H1 (cell line): ENCODE data around the gene WDR11. TPM values are rescaled to one million over a fixed set of nuclear protein-coding genes. Genes with fewer than 3 reads are reported as not detected.
"Not testable (repeated sequence)": the region's sequence is repeated elsewhere in the genome, so short reads cannot be mapped to it uniquely, and the experiment has no call there.

Experiments
- CTCF ChIA-PET: fragments of 300-600 bp; sonication (Branson Sonifier 250); formaldehyde crosslinking; loops from one replicate; lab custom pipeline; 2021; ENCODE audit not compliant: partially characterized antibody; lab: Charles Lee
- POLR2A ChIA-PET: fragments of 300-600 bp; sonication (Branson Sonifier 250); formaldehyde crosslinking; loops from one replicate; lab custom pipeline; 2021; ENCODE audit warnings: inconsistent platforms; ENCODE audit not compliant: partially characterized antibody; lab: Charles Lee
- DNase-seq, 2 experiments: peaks; one replicate each; pipeline versions ENCODE4 v3.0.0 to v3.0.0-alpha.2; 2010 to 2022; ENCODE audit warnings: low spot score in 2 of 2, low read depth in 1 of 2, mixed read lengths in 1 of 2
- FAIRE-seq: peaks from 2 replicates; lab custom pipeline; 2011; peaks lifted over from hg19 to GRCh38; lab: Jason Lieb, UNC
- H2AFZ ChIP-seq: 2 replicates; pipeline ENCODE4 v1.8.1; 2012; ENCODE audit warnings: low read length, inconsistent platforms
- H2AK5ac ChIP-seq: 2 replicates; pipeline ENCODE4 v1.6.1; 2013; ENCODE audit warnings: low read depth, low read length
- H2BK120ac ChIP-seq: replicated peaks from 2 replicates; pipeline ENCODE3; 2013; ENCODE audit warnings: low read depth, low read length, inconsistent platforms
- H2BK12ac ChIP-seq: 2 replicates; pipeline ENCODE4 v1.6.1; 2013; ENCODE audit warnings: low read depth, low read length
- H2BK15ac ChIP-seq: 2 replicates; pipeline ENCODE4 v1.6.1; 2013; ENCODE audit warnings: low read length
- H2BK20ac ChIP-seq: 2 replicates; pipeline ENCODE4 v1.6.1; 2013; ENCODE audit warnings: low read length
- H2BK5ac ChIP-seq: 2 replicates; pipeline ENCODE4 v1.6.1; 2013; ENCODE audit warnings: low read depth, low read length
- H3K14ac ChIP-seq: 2 replicates; pipeline ENCODE4 v1.6.1; 2013; ENCODE audit warnings: inconsistent platforms; ENCODE audit not compliant: insufficient read length
- H3K18ac ChIP-seq: 2 replicates; pipeline ENCODE4 v1.6.1; 2013; ENCODE audit warnings: low read length; ENCODE audit errors: extremely low read depth
- H3K23ac ChIP-seq: 2 replicates; pipeline ENCODE4 v1.6.1; 2013; ENCODE audit warnings: inconsistent platforms; ENCODE audit not compliant: insufficient read length
- H3K23me2 ChIP-seq: 2 replicates; pipeline ENCODE4 v1.6.1; 2013; ENCODE audit warnings: low read depth, low read length
- H3K27ac ChIP-seq: 2 replicates; pipeline ENCODE4 v1.6.1; 2011; ENCODE audit warnings: low read depth, low read length, inconsistent platforms
- H3K27me3 ChIP-seq, 4 experiments: replicated peaks in 1 of 4; 1 replicate in 1 of 4; 2 replicates in 3 of 4; pipeline versions ENCODE4 v1.6.1 to v1.8.1; 2011 to 2013; ENCODE audit warnings: low read length in 3 of 4, mild to moderate bottlenecking in 3 of 4, inconsistent platforms in 2 of 4, mixed read lengths in 2 of 4, moderate library complexity in 1 of 4; ENCODE audit not compliant: control insufficient read depth in 3 of 4, insufficient read depth in 3 of 4; ENCODE audit errors: extremely low read depth in 1 of 4
- H3K36me3 ChIP-seq, 4 experiments: 2 replicates each; pipeline versions ENCODE4 v1.6.1 to v1.8.1; 2011 to 2013; ENCODE audit warnings: mild to moderate bottlenecking in 4 of 4, low read length in 3 of 4, moderate library complexity in 2 of 4, control low read depth in 1 of 4, inconsistent platforms in 1 of 4; ENCODE audit not compliant: insufficient read depth in 4 of 4, control insufficient read depth in 2 of 4
- H3K4ac ChIP-seq: replicated peaks from 2 replicates; pipeline ENCODE3; 2013; ENCODE audit warnings: low read length, low read depth, mixed read lengths, inconsistent platforms; ENCODE audit not compliant: insufficient read length
- H3K4me1 ChIP-seq, 4 experiments: replicated peaks in 1 of 4; 1 replicate in 1 of 4; 2 replicates in 3 of 4; pipeline versions ENCODE4 v1.6.1 to v1.8.1; 2011 to 2013; ENCODE audit warnings: low read length in 3 of 4, inconsistent platforms in 2 of 4, mixed read lengths in 1 of 4; ENCODE audit not compliant: insufficient read depth in 4 of 4, control insufficient read depth in 3 of 4
- H3K4me2 ChIP-seq, 2 experiments: 2 replicates each; pipeline versions ENCODE4 v1.6.1 to v1.8.1; 2011 to 2013; ENCODE audit warnings: low read depth in 2 of 2, low read length in 2 of 2, control low read depth in 1 of 2, inconsistent platforms in 1 of 2, mild to moderate bottlenecking in 1 of 2; ENCODE audit not compliant: insufficient read depth in 1 of 2
- H3K4me3 ChIP-seq, 4 experiments: fragments of 200-600, 300-600 bp in 1 of 4; sonication (generic), shearing (Covaris generic), sonication (Bioruptor Twin) in 1 of 4; 2 replicates each; pipeline versions ENCODE4 v1.5.1 to v1.8.1; 2011 to 2016; ENCODE audit warnings: low read length in 4 of 4, low read depth in 3 of 4, control low read depth in 2 of 4, inconsistent platforms in 2 of 4, mild to moderate bottlenecking in 2 of 4, mixed read lengths in 1 of 4, moderate library complexity in 1 of 4; ENCODE audit not compliant: insufficient read depth in 2 of 4; ENCODE audit errors: extremely low read depth in 1 of 4
- H3K56ac ChIP-seq: replicated peaks from 2 replicates; pipeline ENCODE3; 2013; ENCODE audit warnings: low read depth, mild to moderate bottlenecking, mixed read lengths, low read length, inconsistent platforms; ENCODE audit not compliant: insufficient read length
- H3K79me1 ChIP-seq: 2 replicates; pipeline ENCODE4 v1.6.1; 2013; ENCODE audit warnings: low read depth, low read length, control low read depth
- H3K79me2 ChIP-seq, 2 experiments: 2 replicates each; pipeline versions ENCODE4 v1.6.1 to v1.8.1; 2012 to 2013; ENCODE audit warnings: low read length in 2 of 2, mild to moderate bottlenecking in 2 of 2, inconsistent platforms in 1 of 2; ENCODE audit not compliant: insufficient read depth in 2 of 2, control insufficient read depth in 1 of 2
- H3K9ac ChIP-seq, 4 experiments: replicated peaks in 1 of 4; 1 replicate in 1 of 4; 2 replicates in 3 of 4; pipeline versions ENCODE4 v1.6.1 to v1.8.1; 2011 to 2013; ENCODE audit warnings: low read depth in 3 of 4, low read length in 3 of 4, control low read depth in 2 of 4, mild to moderate bottlenecking in 2 of 4, moderate library complexity in 2 of 4, inconsistent platforms in 1 of 4; ENCODE audit errors: extremely low read depth in 1 of 4
- H3K9me3 ChIP-seq, 2 experiments: 2 replicates each; pipeline versions ENCODE4 v1.6.1 to v1.8.1; 2012 to 2013; ENCODE audit warnings: mild to moderate bottlenecking in 2 of 2, moderate library complexity in 2 of 2, control low read depth in 1 of 2, inconsistent platforms in 1 of 2, low read depth in 1 of 2, low read length in 1 of 2, mixed read lengths in 1 of 2; ENCODE audit not compliant: insufficient read depth in 2 of 2
- H4K20me1 ChIP-seq, 2 experiments: replicated peaks in 1 of 2; 2 replicates each; pipeline versions ENCODE3 to v1.8.1; 2011 to 2013; ENCODE audit warnings: inconsistent platforms in 2 of 2, low read length in 2 of 2, mild to moderate bottlenecking in 1 of 2; ENCODE audit not compliant: insufficient read depth in 2 of 2, control insufficient read depth in 1 of 2
- H4K5ac ChIP-seq: 2 replicates; pipeline ENCODE4 v1.6.1; 2013; ENCODE audit warnings: low read length, low read depth, mixed read lengths, inconsistent platforms; ENCODE audit not compliant: insufficient read length
- H4K8ac ChIP-seq: 2 replicates; pipeline ENCODE4 v1.8.0; 2013; ENCODE audit warnings: mild to moderate bottlenecking, moderate library complexity, low read length, inconsistent platforms; ENCODE audit not compliant: insufficient read depth; ENCODE audit errors: extremely low read depth
- H4K91ac ChIP-seq: replicated peaks from 2 replicates; pipeline ENCODE3; 2013; ENCODE audit warnings: low read length, mixed read lengths, inconsistent platforms; ENCODE audit not compliant: insufficient read length
- TAF1 ChIP-seq: IDR thresholded peaks from 2 replicates; pipeline ENCODE4 v1.6.1; 2011; ENCODE audit warnings: mild to moderate bottlenecking, low read depth, low read length
- WGBS, 2 experiments: shearing (Covaris generic) in 1 of 2; methylation state at CpG; one replicate each; pipeline versions ENCODE4 v1.1.6 to v1.1.7; 2013 to 2015; ENCODE audit warnings: low lambda C conversion rate in 2 of 2, mixed read lengths in 2 of 2, inconsistent platforms in 1 of 2, low coverage in 1 of 2, missing lambda C conversion rate in 1 of 2; ENCODE audit not compliant: insufficient replicate concordance in 2 of 2, insufficient coverage in 1 of 2, insufficient read length in 1 of 2; ENCODE audit errors: extremely low coverage in 1 of 2, missing lambda C conversion rate in 1 of 2; 5-methylcytosine and 5-hydroxymethylcytosine counted together
- polyA plus RNA-seq, 7 experiments: library from polyadenylated mRNA; depleted of rRNA in 3 of 7; stranded (reverse) in 5 of 7; unstranded in 2 of 7; fragments of >200 nt in 5 of 7; fragments of 200-250 nt in 2 of 7; gene quantifications; 1 replicate in 5 of 7; 2 replicates in 1 of 7; 4 replicates in 1 of 7; pipeline versions ENCODE4 v1.2.1 to v1.2.3, GENCODE V29; 2011 to 2013; ENCODE audit warnings: missing spikeins in 2 of 7, mixed read lengths in 2 of 7
- total RNA-seq: library from RNA; stranded (reverse); fragmentation: NEBNext Ultra II Directional; extraction: Animal tissue kit (Norgen Biotek cat#: 25700); gene quantifications from 2 replicates; pipeline ENCODE4 v1.2.1, GENCODE V29; 2021
- TF ChIP-seq, protein P1 (sequence below), 3 experiments: IDR thresholded peaks; 1 replicate in 2 of 3; 2 replicates in 1 of 3; pipeline versions ENCODE4 v1.5.1 to v1.6.1; 2011; ENCODE audit warnings: low read length in 3 of 3, mild to moderate bottlenecking in 3 of 3, inconsistent platforms in 2 of 3, low read depth in 1 of 3, moderate library complexity in 1 of 3; ENCODE audit not compliant: insufficient read depth in 1 of 3; ENCODE audit errors: control extremely low read depth in 1 of 3

The WDR11 gene
- total and polyA plus RNA-seq, 2 of the 8 experiments (the other 6 are each of a cell fraction or from before 2014, with no cell fraction given), result 39.7 to 41.9 TPM

DNA sequence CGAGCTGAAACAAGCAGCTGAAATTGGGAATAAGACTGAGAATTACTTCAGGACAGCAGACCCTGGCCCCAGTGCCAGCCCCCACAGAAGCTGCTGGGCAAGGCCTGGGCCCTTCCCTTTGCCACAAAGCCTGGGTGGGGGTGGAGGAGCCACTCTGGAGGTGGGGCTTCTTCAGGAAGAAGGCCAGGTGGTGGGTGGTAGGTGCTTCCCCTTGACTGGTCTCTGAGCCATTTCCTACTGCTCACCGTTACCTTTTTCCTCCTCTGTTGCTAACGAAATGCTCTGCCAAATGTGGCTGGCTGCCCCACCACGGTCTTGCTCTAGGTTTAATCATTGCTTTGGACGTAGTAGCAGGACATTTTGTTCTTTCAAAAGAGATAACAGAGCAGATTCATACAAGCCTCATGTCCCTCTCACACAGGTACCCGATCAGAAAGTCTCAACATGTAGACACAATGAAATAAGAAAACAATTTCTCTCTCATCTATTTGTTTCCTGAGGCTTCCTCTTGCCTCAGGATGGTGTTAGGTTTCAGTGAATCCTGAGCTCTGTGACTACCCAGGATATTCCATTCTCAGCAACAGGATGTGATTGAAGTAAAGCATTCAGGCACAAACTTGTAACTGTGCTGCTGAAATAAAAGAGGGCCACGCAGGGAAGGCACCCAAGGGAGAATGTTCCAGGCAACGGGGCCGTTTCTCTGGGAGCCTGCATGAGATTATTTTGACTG, 66.5 kb downstream of the WDR11 start (continued):
- TF ChIP-seq, protein P1, sequence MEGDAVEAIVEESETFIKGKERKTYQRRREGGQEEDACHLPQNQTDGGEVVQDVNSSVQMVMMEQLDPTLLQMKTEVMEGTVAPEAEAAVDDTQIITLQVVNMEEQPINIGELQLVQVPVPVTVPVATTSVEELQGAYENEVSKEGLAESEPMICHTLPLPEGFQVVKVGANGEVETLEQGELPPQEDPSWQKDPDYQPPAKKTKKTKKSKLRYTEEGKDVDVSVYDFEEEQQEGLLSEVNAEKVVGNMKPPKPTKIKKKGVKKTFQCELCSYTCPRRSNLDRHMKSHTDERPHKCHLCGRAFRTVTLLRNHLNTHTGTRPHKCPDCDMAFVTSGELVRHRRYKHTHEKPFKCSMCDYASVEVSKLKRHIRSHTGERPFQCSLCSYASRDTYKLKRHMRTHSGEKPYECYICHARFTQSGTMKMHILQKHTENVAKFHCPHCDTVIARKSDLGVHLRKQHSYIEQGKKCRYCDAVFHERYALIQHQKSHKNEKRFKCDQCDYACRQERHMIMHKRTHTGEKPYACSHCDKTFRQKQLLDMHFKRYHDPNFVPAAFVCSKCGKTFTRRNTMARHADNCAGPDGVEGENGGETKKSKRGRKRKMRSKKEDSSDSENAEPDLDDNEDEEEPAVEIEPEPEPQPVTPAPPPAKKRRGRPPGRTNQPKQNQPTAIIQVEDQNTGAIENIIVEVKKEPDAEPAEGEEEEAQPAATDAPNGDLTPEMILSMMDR (IDR thresholded peaks at IDR 0.05; ENCODE audit: control extremely low read depth in 1 of 3, insufficient read depth in 1 of 3, low read depth in 1 of 3, low read length in 3 of 3), result no peak
- TF ChIP-seq TAF1, result no peak

DNA sequence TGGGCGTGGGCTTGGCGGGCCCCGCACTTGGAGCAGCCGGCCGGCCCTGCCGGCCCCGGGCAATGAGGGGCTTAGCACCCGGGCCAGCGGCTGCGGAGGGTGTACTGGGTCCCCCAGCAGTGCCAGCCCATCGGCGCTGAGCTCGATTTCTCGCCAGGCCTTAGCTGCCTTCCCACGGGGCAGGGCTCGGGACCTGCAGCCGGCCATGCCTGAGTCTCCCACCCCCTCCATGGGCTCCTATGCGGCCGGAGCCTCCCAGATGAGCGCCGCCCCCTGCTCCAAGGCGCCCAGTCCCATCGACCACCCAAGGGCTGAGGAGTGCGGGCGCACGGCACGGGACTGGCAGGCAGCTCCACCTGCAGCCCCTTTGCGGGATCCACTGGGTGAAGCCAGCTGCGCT, 72.7 kb downstream of the WDR11 start:
- not testable (repeated sequence) for H3K27me3 ChIP-seq

More for the DNA sequence above, 72.7 kb downstream of the WDR11 start:
- H3K14ac ChIP-seq, H2BK5ac ChIP-seq, H3K4ac ChIP-seq, H3K36me3 ChIP-seq, H3K4me3 ChIP-seq, H3K4me1 ChIP-seq, H3K79me1 ChIP-seq, DNase-seq, H3K4me2 ChIP-seq, H3K23ac ChIP-seq, H3K56ac ChIP-seq, H4K8ac ChIP-seq, H2BK120ac ChIP-seq, H4K20me1 ChIP-seq, H2BK12ac ChIP-seq, H2BK20ac ChIP-seq, H2AFZ ChIP-seq, H3K18ac ChIP-seq, H3K23me2 ChIP-seq, H3K79me2 ChIP-seq, H2AK5ac ChIP-seq, H4K5ac ChIP-seq, FAIRE-seq, H2BK15ac ChIP-seq, H3K9me3 ChIP-seq, H4K91ac ChIP-seq, H3K9ac ChIP-seq, H3K27ac ChIP-seq: not testable (repeated sequence)
- ChIA-PET POLR2A (interaction anchor here (1.3 kb wide), 1 partner anchor 1004 kb away, joined by 4 read pairs; the partner anchor contains the start of gene ATE1), CTCF (interaction anchor here (0.7 kb wide), 1 partner anchor 1036 kb away, joined by 3 read pairs; no protein-coding TSS in a partner anchor)
- 85% methylated on average over 20 of the region's 29 CpGs; no CpG with 5 or more reads in 1 of the 2 experiments for WGBS, 2 experiments
